ENCODE results near the gene CD69. TPM values are rescaled to one million over a fixed set of nuclear protein-coding genes. Genes with fewer than 3 reads are reported as not detected.

Gene CD69
- total and polyA plus RNA-seq, 12 donors, result 0.39 to 4.6 (median 1.5) TPM; not detected in 1

GRCh38 chr12:9750276-9751203 lies 10.2 kb downstream of the CD69 start:
- peak overlapping the region in 1 of 4 donors; percentile 50 for H3K4me3 ChIP-seq
- WGBS, 4 donors, result 10 to 16% (median 12%) methylated on average over 20 of the region's 20 CpGs
- TF ChIP-seq CTCF (IDR thresholded peaks at IDR 0.05) (peak; percentile 54 to 88 (median 66)), POLR2A (IDR thresholded peaks at IDR 0.05) (no peak)
- H3K27ac ChIP-seq, result no peak overlapping the region
- peak in 6 of 7 donors; percentile 21 to 37 (median 27) for DNase-seq
- H3K4me1 ChIP-seq (replicated peaks in 1 of 2), result no peaks in the 10 kb centered on the region
- intact Hi-C loops (cut with DNase I), result loop anchor here in 1 of 2 donors (5.0 kb wide), 1 partner anchor 177 kb away; no protein-coding TSS in a partner anchor
- no peaks in the 10 kb centered on the region for H3K9me3 ChIP-seq (replicated peaks in 1 of 3)
- H3K36me3 ChIP-seq (replicated peaks in 1 of 2), result no peaks in the 10 kb centered on the region
- H3K27me3 ChIP-seq, result no peaks in the 10 kb centered on the region

GRCh38 chr12:9749640-9750039 lies 11.1 kb downstream of the CD69 start:
- H3K9me3 ChIP-seq (replicated peaks in 1 of 3), result no peaks in the 10 kb centered on the region
- H3K4me1 ChIP-seq (replicated peaks in 1 of 2), result no peaks in the 10 kb centered on the region
- no peak overlapping the region for H3K4me3 ChIP-seq
- DNase-seq, result no peak
- H3K36me3 ChIP-seq (replicated peaks in 1 of 2), result no peaks in the 10 kb centered on the region
- H3K27ac ChIP-seq, result no peak overlapping the region
- no peak for TF ChIP-seq POLR2A (IDR thresholded peaks at IDR 0.05)
- no peak for TF ChIP-seq CTCF (IDR thresholded peaks at IDR 0.05)
- intact Hi-C loops (cut with DNase I), result loop anchor here (5.0 to 10.0 kb wide), 2 partner anchors 178 to 385 kb away; partner anchors contain the start of gene CLEC7A (in 1 of the 2)
- WGBS, 4 donors, result 0 to 18% (median 0%) methylated on average over 1 of the region's 1 CpG
- H3K27me3 ChIP-seq, result no peaks in the 10 kb centered on the region

- Histone ChIP-seq H3K27me3 (peaks cover 4% of the 10 kb centered on the region), H3K36me3 (replicated peaks in 1 of 2) (no peaks in the 10 kb centered on the region), H3K9me3 (replicated peaks in 1 of 3) (no peaks in the 10 kb centered on the region), H3K27ac (no peak overlapping the region), H3K4me3 (no peak overlapping the region), H3K4me1 (replicated peaks in 1 of 2) (no peaks in the 10 kb centered on the region)
- 59 to 72% (median 71%) methylated on average over 3 of the region's 3 CpGs for WGBS, 4 donors
- no peak for DNase-seq
- intact Hi-C loops (cut with DNase I), result loop anchor here in 1 of 2 donors (5.0 to 10.0 kb wide), 2 partner anchors 182 to 390 kb away; partner anchors contain the start of gene CLEC7A
- TF ChIP-seq CTCF (IDR thresholded peaks at IDR 0.05), result no peak
- no peak for TF ChIP-seq POLR2A (IDR thresholded peaks at IDR 0.05)
Observed at GRCh38 chr12:9745199-9745598, 15.5 kb downstream of the CD69 start.

GRCh38 chr12:9742661-9743060 lies 18.0 kb downstream of the CD69 start:
- no peaks in the 10 kb centered on the region for H3K9me3 ChIP-seq (replicated peaks in 1 of 3)
- no peak overlapping the region for H3K4me3 ChIP-seq
- WGBS, 4 donors, result 55 to 68% (median 61%) methylated on average over 5 of the region's 5 CpGs
- no peaks in the 10 kb centered on the region for H3K4me1 ChIP-seq (replicated peaks in 1 of 2)
- no peaks in the 10 kb centered on the region for H3K36me3 ChIP-seq (replicated peaks in 1 of 2)
- DNase-seq, result no peak
- TF ChIP-seq CTCF (IDR thresholded peaks at IDR 0.05), result no peak
- TF ChIP-seq POLR2A (IDR thresholded peaks at IDR 0.05), result no peak
- peaks cover 4% of the 10 kb centered on the region for H3K27me3 ChIP-seq
- no peak overlapping the region for H3K27ac ChIP-seq
- intact Hi-C loops (cut with DNase I), result loop anchor here in 1 of 2 donors (10.0 kb wide), 1 partner anchor 392 kb away; the partner anchor contains the start of gene CLEC7A

Data from adrenal gland (tissue), 12 donors.